HCT116 (cell line): Measurements from ENCODE around the gene MBP.

ENCODE experiments used
- CTCF ChIP-seq, 3 experiments: fragments of 200-600 bp in 1 of 3; sonication (generic) in 1 of 3; IDR thresholded peaks in 2 of 3; conservative IDR thresholded peaks in 1 of 3; 2 replicates each; pipeline ENCODE4 v1.5.1; 2012 to 2017; ENCODE audit warnings: low read depth in 2 of 3, low read length in 2 of 3, antibody characterized with exemption in 1 of 3, borderline replicate concordance in 1 of 3, control low read depth in 1 of 3, mild to moderate bottlenecking in 1 of 3, mixed read lengths in 1 of 3, mixed run types in 1 of 3, moderate library complexity in 1 of 3; ENCODE audit not compliant: insufficient read depth in 1 of 3
- EGR1 ChIP-seq: IDR thresholded peaks from 2 replicates; pipeline ENCODE4 v1.6.1; 2012; ENCODE audit warnings: low read depth
- JUND ChIP-seq: IDR thresholded peaks from 2 replicates; pipeline ENCODE4 v1.6.1; 2012
- POLR2AphosphoS5 ChIP-seq: IDR thresholded peaks from 2 replicates; pipeline ENCODE4 v1.6.1; 2011; ENCODE audit warnings: mild to moderate bottlenecking, low read depth, low read length, moderate library complexity
- YY1 ChIP-seq: IDR thresholded peaks from 2 replicates; pipeline ENCODE4 v1.6.1; 2011; ENCODE audit warnings: low read length, low read depth, moderate library complexity, mild to moderate bottlenecking; ENCODE audit not compliant: insufficient replicate concordance; ENCODE audit errors: extremely low read depth
- ZNF274 ChIP-seq: fragments of 200-500 bp; sonication (Bioruptor generic); IDR thresholded peaks from 2 replicates; pipeline ENCODE4 v1.6.1; 2014; ENCODE audit warnings: mild to moderate bottlenecking, low read depth, low read length, inconsistent platforms
- TF ChIP-seq, protein P1 (sequence below): IDR thresholded peaks from 2 replicates; pipeline ENCODE4 v1.6.1; 2011; ENCODE audit warnings: mild to moderate bottlenecking, low read length, moderate library complexity; ENCODE audit not compliant: insufficient replicate concordance; ENCODE audit errors: extremely low read depth
- TF ChIP-seq, protein P2 (sequence below): IDR thresholded peaks from 2 replicates; pipeline ENCODE4 v1.6.1; 2012

DNA sequence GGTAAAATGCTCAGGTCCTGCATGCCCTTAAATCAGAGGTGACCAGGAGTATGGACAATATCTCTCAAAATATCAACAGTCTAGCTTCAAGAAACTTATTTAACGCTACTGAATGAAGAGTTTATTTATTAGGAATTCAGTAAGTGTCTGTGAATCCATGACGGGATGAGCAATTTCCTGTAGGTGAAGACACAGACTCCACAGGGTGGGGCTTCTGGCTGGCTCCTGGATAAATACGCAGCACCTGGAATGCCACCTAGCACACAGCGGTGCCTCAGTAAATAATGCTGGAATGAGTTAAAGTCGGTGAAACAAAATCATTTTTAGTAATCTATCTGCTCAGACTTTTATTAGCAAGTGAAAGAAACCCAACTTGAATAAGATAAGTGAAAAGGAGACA, 29.4 kb upstream of the MBP start:
- TF ChIP-seq, protein P1, sequence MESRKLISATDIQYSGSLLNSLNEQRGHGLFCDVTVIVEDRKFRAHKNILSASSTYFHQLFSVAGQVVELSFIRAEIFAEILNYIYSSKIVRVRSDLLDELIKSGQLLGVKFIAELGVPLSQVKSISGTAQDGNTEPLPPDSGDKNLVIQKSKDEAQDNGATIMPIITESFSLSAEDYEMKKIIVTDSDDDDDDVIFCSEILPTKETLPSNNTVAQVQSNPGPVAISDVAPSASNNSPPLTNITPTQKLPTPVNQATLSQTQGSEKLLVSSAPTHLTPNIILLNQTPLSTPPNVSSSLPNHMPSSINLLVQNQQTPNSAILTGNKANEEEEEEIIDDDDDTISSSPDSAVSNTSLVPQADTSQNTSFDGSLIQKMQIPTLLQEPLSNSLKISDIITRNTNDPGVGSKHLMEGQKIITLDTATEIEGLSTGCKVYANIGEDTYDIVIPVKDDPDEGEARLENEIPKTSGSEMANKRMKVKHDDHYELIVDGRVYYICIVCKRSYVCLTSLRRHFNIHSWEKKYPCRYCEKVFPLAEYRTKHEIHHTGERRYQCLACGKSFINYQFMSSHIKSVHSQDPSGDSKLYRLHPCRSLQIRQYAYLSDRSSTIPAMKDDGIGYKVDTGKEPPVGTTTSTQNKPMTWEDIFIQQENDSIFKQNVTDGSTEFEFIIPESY = no peak
- no peak for TF ChIP-seq CTCF (IDR thresholded peaks at IDR 0.05 in 2 of 3, conservative IDR thresholded peaks at IDR 0.05 in 1 of 3; ENCODE audit: borderline replicate concordance in 1 of 3, insufficient read depth in 1 of 3, low read depth in 2 of 3, low read length in 2 of 3)
- TF ChIP-seq EGR1 = no peak
- TF ChIP-seq ZNF274 = no peak
- TF ChIP-seq POLR2AphosphoS5 = no peak
- no peak for TF ChIP-seq JUND
- TF ChIP-seq, protein P2, sequence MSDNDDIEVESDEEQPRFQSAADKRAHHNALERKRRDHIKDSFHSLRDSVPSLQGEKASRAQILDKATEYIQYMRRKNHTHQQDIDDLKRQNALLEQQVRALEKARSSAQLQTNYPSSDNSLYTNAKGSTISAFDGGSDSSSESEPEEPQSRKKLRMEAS = no peak
- no peak for TF ChIP-seq YY1
